Neuronal stem cell (in vitro differentiated cells): ENCODE measurements around the gene GOLT1B.

Experiments used
- DNase-seq: peaks from one replicate; pipeline ENCODE4 v3.0.0-alpha.2; 2013; ENCODE audit warnings: low spot score
- H2AFZ ChIP-seq: one replicate; pipeline ENCODE4 v1.6.1; 2013; ENCODE audit warnings: mild to moderate bottlenecking, low read length, inconsistent platforms
- H2AK5ac ChIP-seq: 2 replicates; pipeline ENCODE4 v1.6.1; 2013; ENCODE audit warnings: low read depth, mild to moderate bottlenecking, inconsistent platforms, low read length, moderate library complexity, mixed read lengths
- H2BK120ac ChIP-seq: 2 replicates; pipeline ENCODE4 v1.6.1; 2013; ENCODE audit warnings: low read depth, mild to moderate bottlenecking, inconsistent platforms, low read length, moderate library complexity, mixed read lengths
- H2BK12ac ChIP-seq: one replicate; pipeline ENCODE4 v1.6.1; 2013; ENCODE audit warnings: low read length, inconsistent platforms
- H2BK15ac ChIP-seq: 2 replicates; pipeline ENCODE4 v1.6.1; 2013; ENCODE audit warnings: mild to moderate bottlenecking, low read length, inconsistent platforms, mixed read lengths
- H2BK5ac ChIP-seq: one replicate; pipeline ENCODE4 v1.6.1; 2013; ENCODE audit warnings: inconsistent platforms, mild to moderate bottlenecking, low read length, moderate library complexity
- H3K14ac ChIP-seq: one replicate; pipeline ENCODE4 v1.6.1; 2013; ENCODE audit warnings: low read length, inconsistent platforms
- H3K18ac ChIP-seq: 2 replicates; pipeline ENCODE4 v1.6.1; 2013; ENCODE audit warnings: low read length, inconsistent platforms
- H3K23ac ChIP-seq: 2 replicates; pipeline ENCODE4 v1.6.1; 2013; ENCODE audit warnings: low read depth, mild to moderate bottlenecking, mixed read lengths, low read length, inconsistent platforms; ENCODE audit not compliant: poor library complexity
- H3K27ac ChIP-seq: replicated peaks from 3 replicates; pipeline ENCODE4 v1.5.1; 2013; ENCODE audit warnings: low read length, inconsistent platforms
- H3K27me3 ChIP-seq, 3 experiments: 2 replicates each; pipeline ENCODE4 v1.6.1; 2013; ENCODE audit warnings: low read length in 3 of 3, mild to moderate bottlenecking in 2 of 3, inconsistent platforms in 1 of 3, low read depth in 1 of 3, mixed read lengths in 1 of 3, moderate library complexity in 1 of 3; ENCODE audit not compliant: control insufficient read depth in 3 of 3, insufficient read depth in 3 of 3
- H3K36me3 ChIP-seq, 2 donors: replicated peaks in 1 of 2; 2 replicates each; pipeline ENCODE4 v1.6.1; 2013; ENCODE audit warnings: low read length in 2 of 2; ENCODE audit not compliant: control insufficient read depth in 2 of 2, insufficient read depth in 2 of 2
- H3K4ac ChIP-seq: 2 replicates; pipeline ENCODE4 v1.6.1; 2013; ENCODE audit warnings: inconsistent platforms, mild to moderate bottlenecking, low read length, moderate library complexity
- H3K4me1 ChIP-seq, 2 donors: 1 replicate in 1 of 2; 2 replicates in 1 of 2; pipeline ENCODE4 v1.6.1; 2013; ENCODE audit warnings: low read length in 2 of 2, low read depth in 1 of 2; ENCODE audit not compliant: control insufficient read depth in 2 of 2, insufficient read depth in 1 of 2
- H3K4me2 ChIP-seq: one replicate; pipeline ENCODE4 v1.6.1; 2013; ENCODE audit warnings: mild to moderate bottlenecking, low read length, inconsistent platforms; ENCODE audit not compliant: insufficient read depth, poor library complexity, severe bottlenecking
- H3K4me3 ChIP-seq, 2 donors: 2 replicates each; pipeline ENCODE4 v1.5.1; 2013; ENCODE audit warnings: low read length in 2 of 2, mild to moderate bottlenecking in 2 of 2, inconsistent platforms in 1 of 2, moderate library complexity in 1 of 2
- H3K79me1 ChIP-seq: one replicate; pipeline ENCODE4 v1.6.1; 2013; ENCODE audit warnings: low read depth, mild to moderate bottlenecking, inconsistent platforms, low read length, moderate library complexity
- H3K9ac ChIP-seq: one replicate; pipeline ENCODE4 v1.6.1; 2013; ENCODE audit warnings: mild to moderate bottlenecking, low read depth, low read length, inconsistent platforms; ENCODE audit not compliant: poor library complexity
- H3K9me3 ChIP-seq, 2 donors: replicated peaks in 1 of 2; 2 replicates each; pipeline versions ENCODE3 to v1.6.1; 2013; ENCODE audit warnings: low read length in 2 of 2, mild to moderate bottlenecking in 2 of 2, inconsistent platforms in 1 of 2, low read depth in 1 of 2, mixed read lengths in 1 of 2, moderate library complexity in 1 of 2; ENCODE audit not compliant: control insufficient read depth in 2 of 2, insufficient read depth in 1 of 2
- H4K8ac ChIP-seq: one replicate; pipeline ENCODE4 v1.6.1; 2013; ENCODE audit warnings: low read depth, mild to moderate bottlenecking, inconsistent platforms, low read length, moderate library complexity
- H4K91ac ChIP-seq: one replicate; pipeline ENCODE4 v1.6.1; 2013; ENCODE audit warnings: low read length, low read depth, mild to moderate bottlenecking, inconsistent platforms; ENCODE audit not compliant: poor library complexity
- WGBS, 2 donors: extraction: QIAGEN DNeasy Blood & Tissue Kit; methylation state at CpG; one replicate each; pipeline ENCODE4 v1.1.7; 2013; ENCODE audit warnings: missing lambda C conversion rate in 2 of 2, mixed read lengths in 1 of 2; ENCODE audit not compliant: insufficient read length in 2 of 2, insufficient replicate concordance in 1 of 2; ENCODE audit errors: extremely low coverage in 2 of 2; 5-methylcytosine and 5-hydroxymethylcytosine counted together

Gene GOLT1B

GRCh38 chr12:21485998-21486397 is 15.6 kb upstream of the GOLT1B start:
- no peak overlapping the region for H4K91ac ChIP-seq
- no peaks in the 10 kb centered on the region for H3K4me1 ChIP-seq
- no peaks in the 10 kb centered on the region for H3K27me3 ChIP-seq
- no peak overlapping the region for H2BK12ac ChIP-seq
- no peak for DNase-seq
- H3K36me3 ChIP-seq: peaks cover 8 to 94% of the 10 kb centered on the region in 2 donors
- no peak overlapping the region for H3K23ac ChIP-seq
- H2BK120ac ChIP-seq: no peak overlapping the region
- H3K9me3 ChIP-seq: no peaks in the 10 kb centered on the region
- H3K4ac ChIP-seq: no peak overlapping the region
- no peak overlapping the region for H3K14ac ChIP-seq
- no peak overlapping the region for H3K4me3 ChIP-seq
- H3K4me2 ChIP-seq: no peak overlapping the region
- H3K79me1 ChIP-seq: peaks cover 2% of the 10 kb centered on the region
- no peak overlapping the region for H4K8ac ChIP-seq
- no peak overlapping the region for H2BK5ac ChIP-seq
- no peak overlapping the region for H2AK5ac ChIP-seq
- no peak overlapping the region for H3K27ac ChIP-seq
- no peak overlapping the region for H3K18ac ChIP-seq
- no peak overlapping the region for H2BK15ac ChIP-seq
- no peak overlapping the region for H3K9ac ChIP-seq
- H2AFZ ChIP-seq: no peak overlapping the region

GRCh38 chr12:21499765-21500164 is 1.8 kb upstream of the GOLT1B start:
- Histone ChIP-seq H3K79me1 (peaks cover 3% of the 10 kb centered on the region), H4K8ac (no peak overlapping the region), H3K4me3 (peak overlapping the region in 1 of 2 donors; percentile 14), H3K9ac (no peak overlapping the region), H2BK5ac (no peak overlapping the region), H4K91ac (no peak overlapping the region), H3K4me1 (peaks cover 3 to 14% of the 10 kb centered on the region in 2 donors), H3K36me3 (peaks cover 11 to 44% of the 10 kb centered on the region in 2 donors), H3K4me2 (no peak overlapping the region), H3K27me3 (no peaks in the 10 kb centered on the region), H2BK12ac (no peak overlapping the region), H2BK120ac (no peak overlapping the region), H3K4ac (no peak overlapping the region), H3K27ac (no peak overlapping the region), H2AFZ (no peak overlapping the region), H3K18ac (no peak overlapping the region), H3K9me3 (no peaks in the 10 kb centered on the region), H2AK5ac (no peak overlapping the region), H2BK15ac (no peak overlapping the region), H3K14ac (no peak overlapping the region), H3K23ac (no peak overlapping the region)
- no peak for DNase-seq
- no CpG with 5 or more reads among the region's 2 CpGs for WGBS, 2 donors

GRCh38 chr12:21500786-21501257 is 767 bp upstream of the GOLT1B start:
- Histone ChIP-seq H3K4me3 (peak overlapping the region; percentile 63 to 85), H3K9ac (no peak overlapping the region), H2BK5ac (no peak overlapping the region), H2BK12ac (no peak overlapping the region), H3K4ac (no peak overlapping the region), H3K18ac (no peak overlapping the region), H3K27me3 (no peaks in the 10 kb centered on the region), H2AK5ac (no peak overlapping the region), H2BK120ac (no peak overlapping the region), H3K14ac (no peak overlapping the region), H3K36me3 (peaks cover 9 to 34% of the 10 kb centered on the region in 2 donors), H2BK15ac (no peak overlapping the region), H3K23ac (no peak overlapping the region), H4K91ac (no peak overlapping the region), H3K9me3 (no peaks in the 10 kb centered on the region), H2AFZ (peak overlapping the region; percentile 90), H3K4me1 (peaks cover 3 to 14% of the 10 kb centered on the region in 2 donors), H3K27ac (no peak overlapping the region), H3K4me2 (peak overlapping the region; percentile 43), H3K79me1 (peaks cover 3% of the 10 kb centered on the region), H4K8ac (no peak overlapping the region)
- DNase-seq: no peak
- WGBS, 2 donors: no CpG with 5 or more reads among the region's 8 CpGs

GRCh38 chr12:21502164-21502496 is 541 bp downstream of the GOLT1B start:
- DNase-seq: no peak
- Histone ChIP-seq H3K4me1 (peaks cover 3 to 14% of the 10 kb centered on the region in 2 donors), H3K27ac (peak overlapping the region; percentile 77), H3K79me1 (peaks cover 3% of the 10 kb centered on the region), H2BK120ac (no peak overlapping the region), H3K23ac (peak overlapping the region; percentile 27), H3K9ac (peak overlapping the region; percentile 74), H4K91ac (no peak overlapping the region), H3K9me3 (no peaks in the 10 kb centered on the region), H2AFZ (peak overlapping the region; percentile 93), H2BK15ac (no peak overlapping the region), H3K36me3 (peaks cover 3 to 22% of the 10 kb centered on the region in 2 donors), H2AK5ac (no peak overlapping the region), H3K27me3 (no peaks in the 10 kb centered on the region), H2BK5ac (no peak overlapping the region), H3K4me2 (peak overlapping the region; percentile 58), H2BK12ac (no peak overlapping the region), H3K4ac (no peak overlapping the region), H3K18ac (peak overlapping the region; percentile 63), H3K14ac (no peak overlapping the region), H4K8ac (no peak overlapping the region), H3K4me3 (peak overlapping the region; percentile 63 to 96)
- no CpG with 5 or more reads among the region's 14 CpGs for WGBS, 2 donors
